H1 (cell line): ENCODE results near the gene AIRE. TPM values are rescaled to one million over a fixed set of nuclear protein-coding genes. Genes with fewer than 3 reads are reported as not detected.

ENCODE experiments used
- CTCF ChIA-PET: fragments of 300-600 bp; sonication (Branson Sonifier 250); formaldehyde crosslinking; loops from one replicate; lab custom pipeline; 2021; ENCODE audit not compliant: partially characterized antibody; lab: Charles Lee
- POLR2A ChIA-PET: fragments of 300-600 bp; sonication (Branson Sonifier 250); formaldehyde crosslinking; loops from one replicate; lab custom pipeline; 2021; ENCODE audit warnings: inconsistent platforms; ENCODE audit not compliant: partially characterized antibody; lab: Charles Lee
- DNase-seq, 2 experiments: peaks; one replicate each; pipeline versions ENCODE4 v3.0.0 to v3.0.0-alpha.2; 2010 to 2022; ENCODE audit warnings: low spot score in 2 of 2, low read depth in 1 of 2, mixed read lengths in 1 of 2
- FAIRE-seq: peaks from 2 replicates; lab custom pipeline; 2011; peaks lifted over from hg19 to GRCh38; lab: Jason Lieb, UNC
- H2AFZ ChIP-seq: 2 replicates; pipeline ENCODE4 v1.8.1; 2012; ENCODE audit warnings: low read length, inconsistent platforms
- H2AK5ac ChIP-seq: 2 replicates; pipeline ENCODE4 v1.6.1; 2013; ENCODE audit warnings: low read depth, low read length
- H2BK120ac ChIP-seq: replicated peaks from 2 replicates; pipeline ENCODE3; 2013; ENCODE audit warnings: low read depth, low read length, inconsistent platforms
- H2BK12ac ChIP-seq: 2 replicates; pipeline ENCODE4 v1.6.1; 2013; ENCODE audit warnings: low read depth, low read length
- H2BK15ac ChIP-seq: 2 replicates; pipeline ENCODE4 v1.6.1; 2013; ENCODE audit warnings: low read length
- H2BK20ac ChIP-seq: 2 replicates; pipeline ENCODE4 v1.6.1; 2013; ENCODE audit warnings: low read length
- H2BK5ac ChIP-seq: 2 replicates; pipeline ENCODE4 v1.6.1; 2013; ENCODE audit warnings: low read depth, low read length
- H3K14ac ChIP-seq: 2 replicates; pipeline ENCODE4 v1.6.1; 2013; ENCODE audit warnings: inconsistent platforms; ENCODE audit not compliant: insufficient read length
- H3K18ac ChIP-seq: 2 replicates; pipeline ENCODE4 v1.6.1; 2013; ENCODE audit warnings: low read length; ENCODE audit errors: extremely low read depth
- H3K23ac ChIP-seq: 2 replicates; pipeline ENCODE4 v1.6.1; 2013; ENCODE audit warnings: inconsistent platforms; ENCODE audit not compliant: insufficient read length
- H3K23me2 ChIP-seq: 2 replicates; pipeline ENCODE4 v1.6.1; 2013; ENCODE audit warnings: low read depth, low read length
- H3K27ac ChIP-seq: 2 replicates; pipeline ENCODE4 v1.6.1; 2011; ENCODE audit warnings: low read depth, low read length, inconsistent platforms
- H3K27me3 ChIP-seq, 4 experiments: replicated peaks in 1 of 4; 1 replicate in 1 of 4; 2 replicates in 3 of 4; pipeline versions ENCODE4 v1.6.1 to v1.8.1; 2011 to 2013; ENCODE audit warnings: low read length in 3 of 4, mild to moderate bottlenecking in 3 of 4, inconsistent platforms in 2 of 4, mixed read lengths in 2 of 4, moderate library complexity in 1 of 4; ENCODE audit not compliant: control insufficient read depth in 3 of 4, insufficient read depth in 3 of 4; ENCODE audit errors: extremely low read depth in 1 of 4
- H3K36me3 ChIP-seq, 4 experiments: 2 replicates each; pipeline versions ENCODE4 v1.6.1 to v1.8.1; 2011 to 2013; ENCODE audit warnings: mild to moderate bottlenecking in 4 of 4, low read length in 3 of 4, moderate library complexity in 2 of 4, control low read depth in 1 of 4, inconsistent platforms in 1 of 4; ENCODE audit not compliant: insufficient read depth in 4 of 4, control insufficient read depth in 2 of 4
- H3K4ac ChIP-seq: replicated peaks from 2 replicates; pipeline ENCODE3; 2013; ENCODE audit warnings: low read length, low read depth, mixed read lengths, inconsistent platforms; ENCODE audit not compliant: insufficient read length
- H3K4me1 ChIP-seq, 4 experiments: replicated peaks in 1 of 4; 1 replicate in 1 of 4; 2 replicates in 3 of 4; pipeline versions ENCODE4 v1.6.1 to v1.8.1; 2011 to 2013; ENCODE audit warnings: low read length in 3 of 4, inconsistent platforms in 2 of 4, mixed read lengths in 1 of 4; ENCODE audit not compliant: insufficient read depth in 4 of 4, control insufficient read depth in 3 of 4
- H3K4me2 ChIP-seq, 2 experiments: 2 replicates each; pipeline versions ENCODE4 v1.6.1 to v1.8.1; 2011 to 2013; ENCODE audit warnings: low read depth in 2 of 2, low read length in 2 of 2, control low read depth in 1 of 2, inconsistent platforms in 1 of 2, mild to moderate bottlenecking in 1 of 2; ENCODE audit not compliant: insufficient read depth in 1 of 2
- H3K4me3 ChIP-seq, 4 experiments: fragments of 200-600, 300-600 bp in 1 of 4; sonication (generic), shearing (Covaris generic), sonication (Bioruptor Twin) in 1 of 4; 2 replicates each; pipeline versions ENCODE4 v1.5.1 to v1.8.1; 2011 to 2016; ENCODE audit warnings: low read length in 4 of 4, low read depth in 3 of 4, control low read depth in 2 of 4, inconsistent platforms in 2 of 4, mild to moderate bottlenecking in 2 of 4, mixed read lengths in 1 of 4, moderate library complexity in 1 of 4; ENCODE audit not compliant: insufficient read depth in 2 of 4; ENCODE audit errors: extremely low read depth in 1 of 4
- H3K56ac ChIP-seq: replicated peaks from 2 replicates; pipeline ENCODE3; 2013; ENCODE audit warnings: low read depth, mild to moderate bottlenecking, mixed read lengths, low read length, inconsistent platforms; ENCODE audit not compliant: insufficient read length
- H3K79me1 ChIP-seq: 2 replicates; pipeline ENCODE4 v1.6.1; 2013; ENCODE audit warnings: low read depth, low read length, control low read depth
- H3K79me2 ChIP-seq, 2 experiments: 2 replicates each; pipeline versions ENCODE4 v1.6.1 to v1.8.1; 2012 to 2013; ENCODE audit warnings: low read length in 2 of 2, mild to moderate bottlenecking in 2 of 2, inconsistent platforms in 1 of 2; ENCODE audit not compliant: insufficient read depth in 2 of 2, control insufficient read depth in 1 of 2
- H3K9ac ChIP-seq, 4 experiments: replicated peaks in 1 of 4; 1 replicate in 1 of 4; 2 replicates in 3 of 4; pipeline versions ENCODE4 v1.6.1 to v1.8.1; 2011 to 2013; ENCODE audit warnings: low read depth in 3 of 4, low read length in 3 of 4, control low read depth in 2 of 4, mild to moderate bottlenecking in 2 of 4, moderate library complexity in 2 of 4, inconsistent platforms in 1 of 4; ENCODE audit errors: extremely low read depth in 1 of 4
- H3K9me3 ChIP-seq, 2 experiments: 2 replicates each; pipeline versions ENCODE4 v1.6.1 to v1.8.1; 2012 to 2013; ENCODE audit warnings: mild to moderate bottlenecking in 2 of 2, moderate library complexity in 2 of 2, control low read depth in 1 of 2, inconsistent platforms in 1 of 2, low read depth in 1 of 2, low read length in 1 of 2, mixed read lengths in 1 of 2; ENCODE audit not compliant: insufficient read depth in 2 of 2
- H4K20me1 ChIP-seq, 2 experiments: replicated peaks in 1 of 2; 2 replicates each; pipeline versions ENCODE3 to v1.8.1; 2011 to 2013; ENCODE audit warnings: inconsistent platforms in 2 of 2, low read length in 2 of 2, mild to moderate bottlenecking in 1 of 2; ENCODE audit not compliant: insufficient read depth in 2 of 2, control insufficient read depth in 1 of 2
- H4K5ac ChIP-seq: 2 replicates; pipeline ENCODE4 v1.6.1; 2013; ENCODE audit warnings: low read length, low read depth, mixed read lengths, inconsistent platforms; ENCODE audit not compliant: insufficient read length
- H4K8ac ChIP-seq: 2 replicates; pipeline ENCODE4 v1.8.0; 2013; ENCODE audit warnings: mild to moderate bottlenecking, moderate library complexity, low read length, inconsistent platforms; ENCODE audit not compliant: insufficient read depth; ENCODE audit errors: extremely low read depth
- H4K91ac ChIP-seq: replicated peaks from 2 replicates; pipeline ENCODE3; 2013; ENCODE audit warnings: low read length, mixed read lengths, inconsistent platforms; ENCODE audit not compliant: insufficient read length
- ASH2L ChIP-seq: fragments of 200-600, 300-600 bp; sonication (generic); IDR thresholded peaks from one replicate; pipeline ENCODE4 v1.7.1; 2017; ENCODE audit warnings: low read length
- BCL11A ChIP-seq, 2 experiments: IDR thresholded peaks; one replicate each; pipeline ENCODE4 v1.6.1; 2011; ENCODE audit warnings: low read depth in 2 of 2, low read length in 2 of 2, mild to moderate bottlenecking in 2 of 2
- CHD2 ChIP-seq: IDR thresholded peaks from 2 replicates; pipeline ENCODE4 v1.6.1; 2012; ENCODE audit warnings: low read length, improper control_type of control experiment
- CREB1 ChIP-seq: IDR thresholded peaks from 2 replicates; pipeline ENCODE4 v1.6.1; 2012; ENCODE audit warnings: inconsistent platforms
- GABPA ChIP-seq: IDR thresholded peaks from 2 replicates; pipeline ENCODE4 v1.6.1; 2011; ENCODE audit warnings: mild to moderate bottlenecking, low read length, moderate library complexity, borderline replicate concordance; ENCODE audit not compliant: insufficient read depth
- HDAC6 ChIP-seq: IDR thresholded peaks from one replicate; pipeline ENCODE4 v1.7.1; 2012; ENCODE audit warnings: low read depth, mild to moderate bottlenecking, inconsistent platforms, low read length, moderate library complexity
- KDM1A ChIP-seq: fragments of 200-600, 300-600 bp; sonication (generic); IDR thresholded peaks from 2 replicates; pipeline ENCODE4 v1.7.1; 2016; ENCODE audit warnings: mild to moderate bottlenecking, low read length, borderline replicate concordance
- KDM5A ChIP-seq: fragments of 200-600 bp; IDR thresholded peaks from 2 replicates; pipeline ENCODE4 v1.7.1; 2012; ENCODE audit warnings: mild to moderate bottlenecking, low read length, inconsistent platforms, mixed read lengths
- MAFK ChIP-seq: IDR thresholded peaks from 2 replicates; pipeline ENCODE4 v1.6.1; 2012; ENCODE audit warnings: low read depth, mild to moderate bottlenecking, improper control_type of control experiment, low read length
- NANOG ChIP-seq: IDR thresholded peaks from 2 replicates; pipeline ENCODE4 v1.6.1; 2011; ENCODE audit warnings: low read length, low read depth, mild to moderate bottlenecking, inconsistent platforms; ENCODE audit not compliant: insufficient read depth, poor library complexity, severe bottlenecking
- POLR2AphosphoS5 ChIP-seq: IDR thresholded peaks from 2 replicates; pipeline ENCODE4 v1.6.1; 2011; ENCODE audit warnings: low read depth, low read length
- RNF2 ChIP-seq: fragments of 200-900, 300-1000 bp; sonication (generic); IDR thresholded peaks from 2 replicates; pipeline ENCODE4 v1.7.1; 2016; ENCODE audit warnings: borderline replicate concordance, low read depth, mild to moderate bottlenecking, antibody characterized with exemption, low read length; ENCODE audit not compliant: poor library complexity, severe bottlenecking; ENCODE audit errors: missing control alignments
- RXRA ChIP-seq: IDR thresholded peaks from 2 replicates; pipeline ENCODE4 v1.6.1; 2011; ENCODE audit warnings: low read depth, mild to moderate bottlenecking, low read length, moderate library complexity; ENCODE audit not compliant: insufficient read depth
- SUZ12 ChIP-seq: fragments of 200-600 bp; sonication (generic); IDR thresholded peaks from 2 replicates; pipeline ENCODE4 v1.6.1; 2012; ENCODE audit warnings: mild to moderate bottlenecking, inconsistent platforms, low read length, moderate library complexity, mixed read lengths
- ZNF274 ChIP-seq: IDR thresholded peaks from 2 replicates; pipeline ENCODE4 v1.7.0; 2012; ENCODE audit warnings: low read length, borderline replicate concordance; ENCODE audit errors: extremely low read depth
- WGBS, 2 experiments: shearing (Covaris generic) in 1 of 2; methylation state at CpG; one replicate each; pipeline versions ENCODE4 v1.1.6 to v1.1.7; 2013 to 2015; ENCODE audit warnings: low lambda C conversion rate in 2 of 2, mixed read lengths in 2 of 2, inconsistent platforms in 1 of 2, low coverage in 1 of 2, missing lambda C conversion rate in 1 of 2; ENCODE audit not compliant: insufficient replicate concordance in 2 of 2, insufficient coverage in 1 of 2, insufficient read length in 1 of 2; ENCODE audit errors: extremely low coverage in 1 of 2, missing lambda C conversion rate in 1 of 2; 5-methylcytosine and 5-hydroxymethylcytosine counted together
- polyA plus RNA-seq, 7 experiments: library from polyadenylated mRNA; depleted of rRNA in 3 of 7; stranded (reverse) in 5 of 7; unstranded in 2 of 7; fragments of >200 nt in 5 of 7; fragments of 200-250 nt in 2 of 7; gene quantifications; 1 replicate in 5 of 7; 2 replicates in 1 of 7; 4 replicates in 1 of 7; pipeline versions ENCODE4 v1.2.1 to v1.2.3, GENCODE V29; 2011 to 2013; ENCODE audit warnings: missing spikeins in 2 of 7, mixed read lengths in 2 of 7
- total RNA-seq: library from RNA; stranded (reverse); fragmentation: NEBNext Ultra II Directional; extraction: Animal tissue kit (Norgen Biotek cat#: 25700); gene quantifications from 2 replicates; pipeline ENCODE4 v1.2.1, GENCODE V29; 2021

Gene AIRE
- total and polyA plus RNA-seq, 2 of the 8 experiments (the other 6 are each of a cell fraction or from before 2014, with no cell fraction given) = 0.09 TPM; not detected in 1

GRCh38 chr21:44295646-44296045, 10.0 kb downstream of the AIRE start:
- CTCF ChIA-PET = interaction anchor here (1.2 to 5.0 kb wide), 3 partner anchors 10 to 33 kb away, joined by 3 to 53 read pairs (median 3); partner anchors contain the start of gene AIRE
- H3K4me2 ChIP-seq = no peak overlapping the region
- H3K23ac ChIP-seq = no peak overlapping the region
- H2BK120ac ChIP-seq = no peak overlapping the region
- TF ChIP-seq RXRA (no peak), POLR2AphosphoS5 (no peak), KDM1A (no peak), ASH2L (no peak), MAFK (no peak), SUZ12 (no peak), RNF2 (no peak), KDM5A (no peak), HDAC6 (no peak), CREB1 (no peak), CHD2 (no peak), BCL11A (IDR thresholded peaks at IDR 0.05; ENCODE audit: low read depth in 2 of 2, low read length in 2 of 2) (no peak), NANOG (no peak), ZNF274 (no peak), GABPA (no peak)
- WGBS, 2 experiments = 88% methylated on average over 10 of the region's 10 CpGs; no CpG with 5 or more reads in 1 of the 2 experiments
- no peaks in the 10 kb centered on the region for H3K79me1 ChIP-seq
- H3K23me2 ChIP-seq = peaks cover 10% of the 10 kb centered on the region; the same call in 1 of the 2 replicates
- FAIRE-seq (no peak), DNase-seq (no peak)
- H3K4me1 ChIP-seq = peaks cover 0 to 8% (median 1%) of the 10 kb centered on the region in 4 experiments; a peak in 4 of 7 replicates
- no peak overlapping the region for H2BK5ac ChIP-seq
- no peak overlapping the region for H3K9ac ChIP-seq
- no peak overlapping the region for H3K4me3 ChIP-seq
- H2BK15ac ChIP-seq = no peak overlapping the region
- no peak overlapping the region for H2AFZ ChIP-seq
- no peak overlapping the region for H3K4ac ChIP-seq
- no peak overlapping the region for H2BK12ac ChIP-seq
- H3K9me3 ChIP-seq = no peaks in the 10 kb centered on the region
- H3K79me2 ChIP-seq = no peaks in the 10 kb centered on the region
- H3K14ac ChIP-seq = no peak overlapping the region
- no peak overlapping the region for H2BK20ac ChIP-seq
- no peaks in the 10 kb centered on the region for H4K20me1 ChIP-seq
- no peak overlapping the region for H3K56ac ChIP-seq
- no peak overlapping the region for H3K18ac ChIP-seq
- no peaks in the 10 kb centered on the region for H3K36me3 ChIP-seq
- H4K5ac ChIP-seq = no peak overlapping the region
- H3K27me3 ChIP-seq = peaks cover 0 to 3% (median 0%) of the 10 kb centered on the region in 4 experiments; a peak in 2 of 7 replicates
- no peak overlapping the region for H4K8ac ChIP-seq
- no peak overlapping the region for H2AK5ac ChIP-seq
- POLR2A ChIA-PET = no interaction called here
- no peak overlapping the region for H3K27ac ChIP-seq
- no peak overlapping the region for H4K91ac ChIP-seq
